Kidney epithelial cell (primary cell): ENCODE data around the gene FGF12. TPM values are rescaled to one million over a fixed set of nuclear protein-coding genes. Genes with fewer than 3 reads are reported as not detected.
"Not testable (repeated sequence)": the region's sequence is repeated elsewhere in the genome, so short reads cannot be mapped to it uniquely, and the experiment has no call there.

ENCODE experiments used
- DNase-seq: peaks from one replicate; pipeline ENCODE4 v3.0.0-alpha.2; 2010; ENCODE audit warnings: low read depth
- H3K27me3 ChIP-seq: 2 replicates; pipeline ENCODE4 v1.6.0; 2011; ENCODE audit warnings: low read length; ENCODE audit not compliant: control insufficient read depth, insufficient read depth
- H3K36me3 ChIP-seq: 2 replicates; pipeline ENCODE4 v1.5.1; 2011; ENCODE audit warnings: low read length; ENCODE audit not compliant: control insufficient read depth, insufficient read depth
- H3K4me3 ChIP-seq: 2 replicates; pipeline ENCODE4 v1.5.1; 2011; ENCODE audit warnings: low read depth, mild to moderate bottlenecking, control low read depth, low read length
- total RNA-seq: library from RNA; depleted of rRNA; stranded (reverse); fragments of >200 nt; gene quantifications from 2 replicates; pipeline ENCODE4 v1.2.3, GENCODE V29; 2015
- TF ChIP-seq, protein P1 (sequence below): IDR thresholded peaks from 2 replicates; pipeline ENCODE4 v1.5.1; 2011; ENCODE audit warnings: mild to moderate bottlenecking, moderate library complexity, low read length, control low read depth, inconsistent platforms; ENCODE audit not compliant: insufficient read depth, poor library complexity, severe bottlenecking

FGF12 gene
- total RNA-seq, 1 donor from 2014 or later = 3.2 TPM

DNA sequence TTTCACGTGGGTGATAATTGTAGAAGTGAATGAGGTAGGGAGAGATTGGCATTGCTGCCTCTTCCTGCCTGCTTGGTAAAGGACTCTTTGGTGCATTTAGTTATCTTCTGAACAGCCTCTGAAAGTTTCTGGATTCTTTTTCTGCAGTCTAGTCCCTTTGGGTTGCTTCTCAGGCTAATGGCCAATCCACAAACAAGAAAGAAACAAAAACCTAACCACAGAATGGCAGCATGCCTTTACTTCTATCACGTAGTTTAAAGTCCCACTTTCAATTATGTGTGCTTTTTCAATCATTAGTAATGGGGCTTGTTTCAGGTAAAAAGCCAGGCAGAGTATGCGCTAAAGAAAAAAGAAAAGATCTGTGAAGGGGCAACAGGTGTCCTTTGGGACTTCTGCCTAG, 7.4 kb downstream of the FGF12 start:
- no peak for DNase-seq
- Histone ChIP-seq H3K27me3 (no peaks in the 10 kb centered on the region), H3K4me3 (no peak overlapping the region), H3K36me3 (no peaks in the 10 kb centered on the region)
- TF ChIP-seq, protein P1, sequence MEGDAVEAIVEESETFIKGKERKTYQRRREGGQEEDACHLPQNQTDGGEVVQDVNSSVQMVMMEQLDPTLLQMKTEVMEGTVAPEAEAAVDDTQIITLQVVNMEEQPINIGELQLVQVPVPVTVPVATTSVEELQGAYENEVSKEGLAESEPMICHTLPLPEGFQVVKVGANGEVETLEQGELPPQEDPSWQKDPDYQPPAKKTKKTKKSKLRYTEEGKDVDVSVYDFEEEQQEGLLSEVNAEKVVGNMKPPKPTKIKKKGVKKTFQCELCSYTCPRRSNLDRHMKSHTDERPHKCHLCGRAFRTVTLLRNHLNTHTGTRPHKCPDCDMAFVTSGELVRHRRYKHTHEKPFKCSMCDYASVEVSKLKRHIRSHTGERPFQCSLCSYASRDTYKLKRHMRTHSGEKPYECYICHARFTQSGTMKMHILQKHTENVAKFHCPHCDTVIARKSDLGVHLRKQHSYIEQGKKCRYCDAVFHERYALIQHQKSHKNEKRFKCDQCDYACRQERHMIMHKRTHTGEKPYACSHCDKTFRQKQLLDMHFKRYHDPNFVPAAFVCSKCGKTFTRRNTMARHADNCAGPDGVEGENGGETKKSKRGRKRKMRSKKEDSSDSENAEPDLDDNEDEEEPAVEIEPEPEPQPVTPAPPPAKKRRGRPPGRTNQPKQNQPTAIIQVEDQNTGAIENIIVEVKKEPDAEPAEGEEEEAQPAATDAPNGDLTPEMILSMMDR = no peak

DNA sequence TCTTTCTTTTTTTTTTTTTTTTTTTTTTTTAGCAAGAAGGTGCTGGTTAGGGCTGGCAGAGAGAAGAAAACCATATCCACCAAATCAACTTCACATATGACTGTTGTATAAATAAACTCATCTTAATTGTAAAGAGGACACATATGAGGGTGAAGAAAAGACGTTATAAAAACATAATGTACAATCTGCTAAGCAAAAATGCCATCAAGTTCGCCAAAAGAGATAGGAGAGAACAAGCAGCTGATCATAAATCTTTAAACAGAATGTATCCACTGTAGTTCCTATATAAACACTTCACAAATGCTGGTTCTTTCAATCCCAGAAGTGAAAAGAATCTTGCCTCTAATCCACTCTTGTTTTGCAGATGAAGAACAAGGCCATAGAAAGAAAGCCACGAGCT, 9.2 kb downstream of the FGF12 start:
- no peaks in the 10 kb centered on the region for H3K36me3 ChIP-seq
- DNase-seq = no peak
- H3K27me3 ChIP-seq = no peaks in the 10 kb centered on the region
- TF ChIP-seq, protein P1 = no peak
- no peak overlapping the region for H3K4me3 ChIP-seq

DNA sequence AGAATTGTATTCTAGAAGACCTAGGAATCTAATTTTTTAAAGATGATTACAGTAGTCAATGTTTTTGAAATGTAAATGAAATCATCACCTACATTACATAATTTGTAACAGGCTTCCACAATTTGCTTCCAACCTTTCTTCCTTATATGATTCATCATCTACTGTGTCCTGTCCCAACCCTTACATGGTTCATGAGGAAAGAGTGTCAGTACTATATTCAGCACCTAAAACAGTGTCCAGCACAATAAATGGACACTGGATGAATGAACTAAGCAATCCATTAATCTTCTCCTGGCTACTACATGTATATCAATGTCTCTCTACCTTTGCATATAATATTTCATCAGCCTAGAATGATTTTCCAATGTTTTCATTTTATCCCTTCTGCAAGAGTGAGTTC, 12.2 kb downstream of the FGF12 start:
- no peaks in the 10 kb centered on the region for H3K27me3 ChIP-seq
- TF ChIP-seq, protein P1 = no peak
- DNase-seq = no peak
- H3K4me3 ChIP-seq = no peak overlapping the region
- H3K36me3 ChIP-seq = no peaks in the 10 kb centered on the region

DNA sequence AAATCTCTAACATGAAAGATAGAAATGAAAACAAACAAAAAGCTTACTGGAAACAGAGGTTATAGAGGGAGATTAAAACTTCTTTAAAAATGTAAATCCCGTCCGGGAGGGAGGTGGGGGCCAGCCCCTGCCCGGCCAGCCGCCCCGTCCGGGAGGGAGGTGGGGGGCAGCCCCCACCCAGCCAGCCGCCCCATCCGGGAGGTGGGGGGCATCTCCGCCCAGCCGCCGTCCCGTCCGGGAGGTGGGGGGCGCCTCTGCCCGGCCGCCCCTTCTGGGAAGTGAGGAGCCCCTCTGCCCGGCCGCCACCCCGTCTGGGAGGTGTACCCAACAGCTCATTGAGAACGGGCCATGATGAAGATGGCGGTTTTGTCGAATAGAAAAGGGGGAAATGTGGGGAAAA, 16.2 kb downstream of the FGF12 start:
- not testable (repeated sequence) for DNase-seq, H3K27me3 ChIP-seq, H3K36me3 ChIP-seq, H3K4me3 ChIP-seq

DNA sequence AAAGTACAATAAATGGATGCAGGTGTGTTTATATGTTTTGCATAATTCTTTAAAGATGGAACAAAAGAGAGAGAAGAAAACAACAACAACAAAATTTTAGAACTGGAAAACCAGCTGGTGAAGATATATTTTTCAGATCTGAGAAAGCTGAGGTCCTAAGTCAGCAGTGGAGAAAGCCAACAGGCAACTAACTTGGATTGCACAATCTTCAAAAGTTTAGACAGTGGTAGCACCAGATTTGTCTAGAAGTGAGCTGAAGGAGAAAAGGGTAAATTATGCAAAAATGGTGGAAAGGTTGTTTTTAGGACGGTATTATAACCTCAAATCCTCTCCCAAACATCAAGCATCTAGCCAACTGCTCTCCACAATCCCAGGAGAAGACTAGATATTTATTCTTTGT, 17.0 kb downstream of the FGF12 start:
- H3K36me3 ChIP-seq = no peaks in the 10 kb centered on the region
- no peaks in the 10 kb centered on the region for H3K27me3 ChIP-seq
- no peak for DNase-seq
- no peak overlapping the region for H3K4me3 ChIP-seq
- TF ChIP-seq, protein P1 = no peak

DNA sequence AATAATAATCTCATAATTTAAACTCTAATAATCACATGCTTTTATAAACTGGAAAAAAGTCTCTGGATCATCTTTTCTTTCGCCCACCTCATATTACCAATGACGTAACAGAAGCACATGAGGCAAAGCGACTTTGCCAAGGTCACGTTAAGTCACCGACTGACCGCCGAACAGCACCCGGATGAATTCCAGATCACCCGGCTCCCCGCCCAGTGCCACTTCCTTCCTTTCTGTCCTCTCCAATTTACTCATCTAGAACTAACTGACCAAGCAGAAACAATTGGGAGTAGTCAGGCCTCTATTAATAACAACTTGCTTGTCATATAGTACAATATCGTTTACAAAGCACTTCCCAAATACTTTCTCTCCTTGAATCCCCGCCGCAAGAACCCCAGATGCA, 21.1 kb downstream of the FGF12 start:
- H3K27me3 ChIP-seq = no peaks in the 10 kb centered on the region
- DNase-seq = no peak
- TF ChIP-seq, protein P1 = no peak
- H3K4me3 ChIP-seq = no peak overlapping the region
- H3K36me3 ChIP-seq = no peaks in the 10 kb centered on the region
